Heart right ventricle (tissue), 16 donors: ENCODE data around the gene ZNF619. TPM values are rescaled to one million over a fixed set of nuclear protein-coding genes. Genes with fewer than 3 reads are reported as not detected.
A peak's percentile ranks its signal among the peaks of the same experiment; 100 is the strongest.

ENCODE experiments used
- ATAC-seq, 8 donors: fragments of 200-7000 bp; cut with Tn5 transposase; one replicate each; pipeline ENCODE4 v1.9.1; 2020; ENCODE audit warnings: mild to moderate bottlenecking in 8 of 8, moderate library complexity in 8 of 8, moderate number of reproducible peaks in 1 of 8
- DNase-seq, 2 donors: peaks; one replicate each; pipeline ENCODE4 v3.0.0-alpha.2; 2020
- H3K27ac ChIP-seq, 10 donors: fragments of 200-600 bp; sonication (generic) in 2 of 10; one replicate each; pipeline versions ENCODE4 v1.5.0 to v1.8.0; 2020 to 2022; ENCODE audit warnings: mild to moderate bottlenecking in 3 of 10
- H3K27me3 ChIP-seq, 7 donors: fragments of 200-600 bp; one replicate each; pipeline ENCODE4 v1.8.0; 2021 to 2022; ENCODE audit warnings: mild to moderate bottlenecking in 2 of 7
- H3K36me3 ChIP-seq, 9 donors: fragments of 200-600 bp; sonication (generic) in 1 of 9; one replicate each; pipeline versions ENCODE4 v1.5.0 to v1.8.0; 2020 to 2022; ENCODE audit warnings: mild to moderate bottlenecking in 2 of 9
- H3K4me1 ChIP-seq, 9 donors: fragments of 200-600 bp; sonication (generic) in 1 of 9; one replicate each; pipeline versions ENCODE4 v1.5.0 to v1.8.0; 2020 to 2022; ENCODE audit warnings: mild to moderate bottlenecking in 4 of 9
- H3K4me3 ChIP-seq, 10 donors: fragments of 200-600 bp; sonication (generic) in 2 of 10; one replicate each; pipeline versions ENCODE4 v1.5.0 to v1.8.0; 2020 to 2022; ENCODE audit warnings: mild to moderate bottlenecking in 7 of 10, moderate library complexity in 2 of 10
- H3K9me3 ChIP-seq, 11 donors: fragments of 200-600 bp in 10 of 11; sonication (generic) in 2 of 11; one replicate each; pipeline versions ENCODE4 v1.5.0 to v1.8.0; 2013 to 2022; ENCODE audit warnings: mild to moderate bottlenecking in 2 of 11, control low read depth in 1 of 11, moderate library complexity in 1 of 11
- WGBS, 2 donors: extraction: QIAGEN DNeasy Blood & Tissue Kit; methylation state at CpG; one replicate each; pipeline ENCODE4 v1.1.7; 2013; ENCODE audit warnings: inconsistent platforms in 1 of 2; 5-methylcytosine and 5-hydroxymethylcytosine counted together
- intact Hi-C, 10 donors: fragments of 100-400 bp; cut with DNase I; formaldehyde crosslinking; loops; one replicate each; pipeline versions ENCODE4 v1.11.1 to v1.14.2; 2022
- polyA plus RNA-seq, 2 donors: library from polyadenylated mRNA; stranded (reverse); fragments of 200-250 nt; gene quantifications; one replicate each; pipeline ENCODE4 v1.2.3, GENCODE V29; 2013
- total RNA-seq, 10 donors: library from RNA; stranded (reverse); fragmentation: NEBNext Ultra II Directional in 3 of 10; extraction: Animal tissue kit (Norgen Biotek cat#: 25700) in 3 of 10; gene quantifications; one replicate each; pipeline versions ENCODE4 v1.2.1 to v1.2.4, GENCODE V29; 2021 to 2023
- TF ChIP-seq, protein P1 (sequence below), 9 donors: fragments of 200-600 bp; sonication (generic) in 2 of 9; IDR thresholded peaks; one replicate each; pipeline versions ENCODE4 v1.5.0 to v1.8.0; 2021 to 2022; ENCODE audit warnings: antibody characterized with exemption in 9 of 9, mild to moderate bottlenecking in 5 of 9, moderate library complexity in 1 of 9
- donor health status: Arrhythmogenic right ventricular cardiomyopathy.
- donor health status: ischemic (EF 13 %, LVEDD 7.1; RV severe dilation, severe dysfunction).
- donor health status: healthy with polysubstance abuse.
- donor health status: DM: no; HTN: yes; CAD: no.
- donor health status: DM: no; HTN: no; CAD: no.
- donor health status: ischemic (EF 25% LVEDD 6.9; RV normal size, moderate dysfunction).
- donor health status: ischemic (EF 25% LVEDD 5.7; RV mildly dilated, moderate dysfunction).
- donor health status: healthy.
- donor health status: DM: yes; HTN: yes; CAD: no.
- donor health status: Ischemic cardiomyopathy.
- donor health status: ischemic (EF 35%, LVEDD 5.7; RV mildly dilated, moderate dysfunction).
- donor health status: nonischemic (EF 11% LVEDD 7.7; RV severe dilation, severe dysfunction).
- donor health status: DM: yes; HTN: yes; CAD: no.
- donor health status: PGD.
- donor health status: ischemic (EF 29% LVEDD 5.4; RV normal size, mild dysfunction).
- donor health status: nonischemic (EF 23%, LVEDD 6.1; RV moderate dilation, normal function).

ZNF619 gene
- total and polyA plus RNA-seq, 12 donors, result 1.0 to 6.1 (median 4.9) TPM

DNA sequence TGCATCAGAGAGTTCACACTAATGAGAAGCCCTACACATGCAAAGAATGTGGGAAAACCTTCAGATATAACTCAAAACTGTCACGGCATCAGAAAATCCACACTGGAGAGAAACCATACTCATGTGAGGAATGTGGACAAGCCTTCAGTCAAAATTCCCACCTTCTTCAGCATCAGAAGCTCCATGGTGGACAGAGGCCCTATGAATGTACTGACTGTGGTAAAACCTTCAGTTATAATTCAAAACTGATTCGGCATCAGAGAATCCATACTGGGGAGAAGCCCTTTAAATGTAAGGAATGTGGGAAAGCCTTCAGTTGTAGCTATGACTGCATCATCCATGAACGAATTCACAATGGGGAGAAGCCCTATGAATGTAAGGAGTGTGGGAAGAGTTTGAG, 10.2 kb downstream of the ZNF619 start:
- H3K4me3 ChIP-seq, result no peak overlapping the region
- H3K27ac ChIP-seq, result no peak overlapping the region
- intact Hi-C loops, result no loop called here
- DNase-seq (no peak), ATAC-seq (no peak)
- TF ChIP-seq, protein P1, sequence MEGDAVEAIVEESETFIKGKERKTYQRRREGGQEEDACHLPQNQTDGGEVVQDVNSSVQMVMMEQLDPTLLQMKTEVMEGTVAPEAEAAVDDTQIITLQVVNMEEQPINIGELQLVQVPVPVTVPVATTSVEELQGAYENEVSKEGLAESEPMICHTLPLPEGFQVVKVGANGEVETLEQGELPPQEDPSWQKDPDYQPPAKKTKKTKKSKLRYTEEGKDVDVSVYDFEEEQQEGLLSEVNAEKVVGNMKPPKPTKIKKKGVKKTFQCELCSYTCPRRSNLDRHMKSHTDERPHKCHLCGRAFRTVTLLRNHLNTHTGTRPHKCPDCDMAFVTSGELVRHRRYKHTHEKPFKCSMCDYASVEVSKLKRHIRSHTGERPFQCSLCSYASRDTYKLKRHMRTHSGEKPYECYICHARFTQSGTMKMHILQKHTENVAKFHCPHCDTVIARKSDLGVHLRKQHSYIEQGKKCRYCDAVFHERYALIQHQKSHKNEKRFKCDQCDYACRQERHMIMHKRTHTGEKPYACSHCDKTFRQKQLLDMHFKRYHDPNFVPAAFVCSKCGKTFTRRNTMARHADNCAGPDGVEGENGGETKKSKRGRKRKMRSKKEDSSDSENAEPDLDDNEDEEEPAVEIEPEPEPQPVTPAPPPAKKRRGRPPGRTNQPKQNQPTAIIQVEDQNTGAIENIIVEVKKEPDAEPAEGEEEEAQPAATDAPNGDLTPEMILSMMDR (IDR thresholded peaks at IDR 0.05), result no peak
- H3K27me3 ChIP-seq, result no peaks in the 10 kb centered on the region
- H3K9me3 ChIP-seq, result peaks cover 0 to 35% (median 16%) of the 10 kb centered on the region in 11 donors
- H3K36me3 ChIP-seq, result peaks cover 0 to 72% (median 55%) of the 10 kb centered on the region in 9 donors
- H3K4me1 ChIP-seq, result no peaks in the 10 kb centered on the region
- WGBS, 2 donors, result 98% methylated on average over 3 of the region's 3 CpGs

- DNase-seq, result no peak
- 94 to 97% methylated on average over 5 of the region's 5 CpGs for WGBS, 2 donors
- ATAC-seq, result no peak
- peaks cover 0 to 35% (median 23%) of the 10 kb centered on the region in 9 donors for H3K36me3 ChIP-seq
- H3K4me3 ChIP-seq, result no peak overlapping the region
- H3K27me3 ChIP-seq, result no peaks in the 10 kb centered on the region
- H3K27ac ChIP-seq, result no peak overlapping the region
- peaks cover 0 to 32% (median 16%) of the 10 kb centered on the region in 11 donors for H3K9me3 ChIP-seq
- intact Hi-C loops, result no loop called here
- TF ChIP-seq, protein P1 (IDR thresholded peaks at IDR 0.05), result no peak
- no peaks in the 10 kb centered on the region for H3K4me1 ChIP-seq
Measured at GRCh38 chr3:40490916-40491315, 14.0 kb downstream of the ZNF619 start.

GRCh38 chr3:40494698-40495097, 17.8 kb downstream of the ZNF619 start:
- no peaks in the 10 kb centered on the region for H3K27me3 ChIP-seq
- ATAC-seq (no peak), DNase-seq (no peak)
- H3K4me1 ChIP-seq, result no peaks in the 10 kb centered on the region
- no peak overlapping the region for H3K4me3 ChIP-seq
- H3K9me3 ChIP-seq, result no peaks in the 10 kb centered on the region
- no peak overlapping the region for H3K27ac ChIP-seq
- H3K36me3 ChIP-seq, result no peaks in the 10 kb centered on the region
- WGBS, 2 donors, result 50 to 56% methylated on average over 2 of the region's 2 CpGs
- TF ChIP-seq, protein P1 (IDR thresholded peaks at IDR 0.05), result no peak
- intact Hi-C loops, result no loop called here

DNA sequence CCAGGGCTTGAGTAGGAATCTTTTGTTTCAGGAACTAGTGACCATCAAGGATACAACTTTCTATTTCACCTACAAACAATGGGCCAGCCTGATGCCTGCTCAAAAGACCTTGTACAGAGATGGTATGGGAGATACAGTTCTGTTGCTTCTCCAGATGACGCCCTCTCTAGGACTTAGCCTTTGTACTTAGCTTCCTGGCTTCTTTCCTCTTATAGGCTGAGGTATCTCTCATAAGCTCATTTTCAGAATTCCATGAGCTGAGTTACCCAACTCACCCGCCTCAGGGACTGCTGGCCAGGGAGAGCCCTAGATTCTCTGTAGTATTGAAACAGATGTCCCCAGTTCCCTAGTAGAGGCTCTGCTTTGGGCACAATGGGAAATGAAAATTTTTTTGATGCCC, 20.4 kb downstream of the ZNF619 start:
- no peaks in the 10 kb centered on the region for H3K27me3 ChIP-seq
- DNase-seq, result no peak
- H3K4me3 ChIP-seq, result no peak overlapping the region
- TF ChIP-seq, protein P1 (IDR thresholded peaks at IDR 0.05), result no peak
- no peaks in the 10 kb centered on the region for H3K9me3 ChIP-seq
- peak in 1 of 8 donors; percentile 33 for ATAC-seq
- H3K36me3 ChIP-seq, result no peaks in the 10 kb centered on the region
- no peak overlapping the region for H3K27ac ChIP-seq
- intact Hi-C loops, result no loop called here
- 79 to 88% methylated on average over 2 of the region's 2 CpGs for WGBS, 2 donors
- H3K4me1 ChIP-seq, result no peaks in the 10 kb centered on the region
